Measurements from ENCODE around the gene DNAH6. TPM values are rescaled to one million over a fixed set of nuclear protein-coding genes. Genes with fewer than 3 reads are reported as not detected.

Gene DNAH6
- total RNA-seq, 1 experiment from 2014 or later = 1.6 TPM

- intact Hi-C loops (cut with micrococcal nuclease) = no loop called here
- no peaks in the 10 kb centered on the region for H3K9me3 ChIP-seq (ENCODE audit: control insufficient read depth in 1 of 2, insufficient read depth in 1 of 2, low read depth in 1 of 2, low read length in 2 of 2)
- no peak overlapping the region for H3K4me2 ChIP-seq (ENCODE audit: low read length)
- no peak for TF ChIP-seq ELF1 (IDR thresholded peaks at IDR 0.05; ENCODE audit: borderline replicate concordance, low read depth)
- TF ChIP-seq CEBPB (IDR thresholded peaks at IDR 0.05; ENCODE audit: low read depth) = no peak
- TF ChIP-seq, protein P1, sequence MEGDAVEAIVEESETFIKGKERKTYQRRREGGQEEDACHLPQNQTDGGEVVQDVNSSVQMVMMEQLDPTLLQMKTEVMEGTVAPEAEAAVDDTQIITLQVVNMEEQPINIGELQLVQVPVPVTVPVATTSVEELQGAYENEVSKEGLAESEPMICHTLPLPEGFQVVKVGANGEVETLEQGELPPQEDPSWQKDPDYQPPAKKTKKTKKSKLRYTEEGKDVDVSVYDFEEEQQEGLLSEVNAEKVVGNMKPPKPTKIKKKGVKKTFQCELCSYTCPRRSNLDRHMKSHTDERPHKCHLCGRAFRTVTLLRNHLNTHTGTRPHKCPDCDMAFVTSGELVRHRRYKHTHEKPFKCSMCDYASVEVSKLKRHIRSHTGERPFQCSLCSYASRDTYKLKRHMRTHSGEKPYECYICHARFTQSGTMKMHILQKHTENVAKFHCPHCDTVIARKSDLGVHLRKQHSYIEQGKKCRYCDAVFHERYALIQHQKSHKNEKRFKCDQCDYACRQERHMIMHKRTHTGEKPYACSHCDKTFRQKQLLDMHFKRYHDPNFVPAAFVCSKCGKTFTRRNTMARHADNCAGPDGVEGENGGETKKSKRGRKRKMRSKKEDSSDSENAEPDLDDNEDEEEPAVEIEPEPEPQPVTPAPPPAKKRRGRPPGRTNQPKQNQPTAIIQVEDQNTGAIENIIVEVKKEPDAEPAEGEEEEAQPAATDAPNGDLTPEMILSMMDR (IDR thresholded peaks at IDR 0.05 in 2 of 3, conservative IDR thresholded peaks at IDR 0.05 in 1 of 3; ENCODE audit: borderline replicate concordance in 1 of 3, insufficient read depth in 1 of 3, low read depth in 2 of 3, low read length in 2 of 3) = no peak
- TF ChIP-seq SRF (IDR thresholded peaks at IDR 0.05; ENCODE audit: low read depth) = no peak
- TF ChIP-seq EGR1 (IDR thresholded peaks at IDR 0.05; ENCODE audit: low read depth) = no peak
- no peak for TF ChIP-seq EZH2phosphoT487 (IDR thresholded peaks at IDR 0.05; ENCODE audit: borderline replicate concordance)
- TF ChIP-seq, protein P2, sequence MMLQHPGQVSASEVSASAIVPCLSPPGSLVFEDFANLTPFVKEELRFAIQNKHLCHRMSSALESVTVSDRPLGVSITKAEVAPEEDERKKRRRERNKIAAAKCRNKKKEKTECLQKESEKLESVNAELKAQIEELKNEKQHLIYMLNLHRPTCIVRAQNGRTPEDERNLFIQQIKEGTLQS (IDR thresholded peaks at IDR 0.05) = no peak
- TF ChIP-seq FOSL1 (IDR thresholded peaks at IDR 0.05; ENCODE audit: low read depth) = no peak
- TF ChIP-seq SP1 (IDR thresholded peaks at IDR 0.05; ENCODE audit: low read depth) = no peak
- no peak for TF ChIP-seq ZNF274 (IDR thresholded peaks at IDR 0.05; ENCODE audit: low read depth, low read length)
- no peak for TF ChIP-seq ZFX (IDR thresholded peaks at IDR 0.05)
- TF ChIP-seq POLR2A (IDR thresholded peaks at IDR 0.05; ENCODE audit: borderline replicate concordance, extremely low read depth, insufficient read depth, insufficient read length) = no peak
- TF ChIP-seq, protein P3, sequence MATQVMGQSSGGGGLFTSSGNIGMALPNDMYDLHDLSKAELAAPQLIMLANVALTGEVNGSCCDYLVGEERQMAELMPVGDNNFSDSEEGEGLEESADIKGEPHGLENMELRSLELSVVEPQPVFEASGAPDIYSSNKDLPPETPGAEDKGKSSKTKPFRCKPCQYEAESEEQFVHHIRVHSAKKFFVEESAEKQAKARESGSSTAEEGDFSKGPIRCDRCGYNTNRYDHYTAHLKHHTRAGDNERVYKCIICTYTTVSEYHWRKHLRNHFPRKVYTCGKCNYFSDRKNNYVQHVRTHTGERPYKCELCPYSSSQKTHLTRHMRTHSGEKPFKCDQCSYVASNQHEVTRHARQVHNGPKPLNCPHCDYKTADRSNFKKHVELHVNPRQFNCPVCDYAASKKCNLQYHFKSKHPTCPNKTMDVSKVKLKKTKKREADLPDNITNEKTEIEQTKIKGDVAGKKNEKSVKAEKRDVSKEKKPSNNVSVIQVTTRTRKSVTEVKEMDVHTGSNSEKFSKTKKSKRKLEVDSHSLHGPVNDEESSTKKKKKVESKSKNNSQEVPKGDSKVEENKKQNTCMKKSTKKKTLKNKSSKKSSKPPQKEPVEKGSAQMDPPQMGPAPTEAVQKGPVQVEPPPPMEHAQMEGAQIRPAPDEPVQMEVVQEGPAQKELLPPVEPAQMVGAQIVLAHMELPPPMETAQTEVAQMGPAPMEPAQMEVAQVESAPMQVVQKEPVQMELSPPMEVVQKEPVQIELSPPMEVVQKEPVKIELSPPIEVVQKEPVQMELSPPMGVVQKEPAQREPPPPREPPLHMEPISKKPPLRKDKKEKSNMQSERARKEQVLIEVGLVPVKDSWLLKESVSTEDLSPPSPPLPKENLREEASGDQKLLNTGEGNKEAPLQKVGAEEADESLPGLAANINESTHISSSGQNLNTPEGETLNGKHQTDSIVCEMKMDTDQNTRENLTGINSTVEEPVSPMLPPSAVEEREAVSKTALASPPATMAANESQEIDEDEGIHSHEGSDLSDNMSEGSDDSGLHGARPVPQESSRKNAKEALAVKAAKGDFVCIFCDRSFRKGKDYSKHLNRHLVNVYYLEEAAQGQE (IDR thresholded peaks at IDR 0.05; ENCODE audit: low read depth) = no peak
- TF ChIP-seq POLR2AphosphoS5 (IDR thresholded peaks at IDR 0.05; ENCODE audit: low read depth, low read length) = no peak
- no peak for TF ChIP-seq JUND (IDR thresholded peaks at IDR 0.05)
- no peak for TF ChIP-seq EZH2 (IDR thresholded peaks at IDR 0.05)
- no peak for TF ChIP-seq TCF7L2 (IDR thresholded peaks at IDR 0.05; ENCODE audit: borderline replicate concordance, extremely low read depth, insufficient read depth, insufficient read length)
- TF ChIP-seq YY1 (IDR thresholded peaks at IDR 0.05; ENCODE audit: extremely low read depth, insufficient replicate concordance, low read depth, low read length) = no peak
- no peak for TF ChIP-seq ZBTB33 (IDR thresholded peaks at IDR 0.05; ENCODE audit: extremely low read depth, insufficient replicate concordance, low read length)
- no peak for TF ChIP-seq SIN3A (IDR thresholded peaks at IDR 0.05; ENCODE audit: low read depth)
- no peaks in the 10 kb centered on the region for H3K79me2 ChIP-seq (ENCODE audit: insufficient read depth, low read length)
- BruUV-seq (replicated peaks) = no TSS peak
- H3K27me3 ChIP-seq (ENCODE audit: insufficient read depth, low read length) = no peaks in the 10 kb centered on the region
- DNase-seq (ENCODE audit: low read depth, low spot score) = no peak
- ATAC-seq = no peak
- ChIA-PET POLR2A (no interaction called here), CTCF (no interaction called here), RAD21 (ENCODE audit: low non-redundant PET in 1 of 2, low total read pairs in 2 of 2, uncharacterized antibody in 2 of 2, unreplicated experiment in 2 of 2) (no interaction called here)
- H3K36me3 ChIP-seq (ENCODE audit: control insufficient read depth in 1 of 2, insufficient read depth in 2 of 2, low read length in 2 of 2) = no peaks in the 10 kb centered on the region
- H3K4me1 ChIP-seq (ENCODE audit: control insufficient read depth in 1 of 2, insufficient read depth in 2 of 2, low read length in 2 of 2) = peaks cover 0 to 3% of the 10 kb centered on the region in 2 experiments; a peak in 1 of 4 replicates
- no peaks in the 10 kb centered on the region; the same call in 1 of the 2 replicates for H3K9me2 ChIP-seq (ENCODE audit: insufficient read depth)
- no peaks in the 10 kb centered on the region for H4K20me1 ChIP-seq (ENCODE audit: insufficient read depth)
- H3K27ac ChIP-seq (ENCODE audit: low read depth, low read length) = no peak overlapping the region
- H3K4me3 ChIP-seq (replicated peaks in 1 of 2; ENCODE audit: low read depth in 1 of 2, low read length in 2 of 2) = no peak overlapping the region
- no peak overlapping the region for H2AFZ ChIP-seq (ENCODE audit: low read depth, low read length, poor library complexity, severe bottlenecking)
- H3K9ac ChIP-seq (ENCODE audit: low read length) = no peak overlapping the region
Measured at GRCh38 chr2:84846741-84847142, 330.4 kb downstream of the DNAH6 start.
